OCI-LY1 (cell line): ENCODE measurements around the gene ADCY4.
A peak's percentile ranks its signal among the peaks of the same experiment; 100 is the strongest.

Experiments used
- H2AFZ ChIP-seq: fragments of 200-600 bp; sonication (generic), shearing (Covaris generic); 2 replicates; pipeline ENCODE4 v1.6.0; 2014; ENCODE audit warnings: antibody characterized with exemption, mild to moderate bottlenecking, low read length
- H3F3A ChIP-seq: fragments of 200-600 bp; sonication (generic), shearing (Covaris generic); 2 replicates; pipeline ENCODE4 v1.6.0; 2014; ENCODE audit warnings: mild to moderate bottlenecking, antibody characterized with exemption, low read length, moderate library complexity; ENCODE audit not compliant: insufficient read depth
- H3K27ac ChIP-seq: fragments of 200-600 bp; sonication (generic); 2 replicates; pipeline ENCODE4 v1.5.1; 2014; ENCODE audit warnings: low read length, mixed run types, mild to moderate bottlenecking, low read depth; ENCODE audit not compliant: poor library complexity, severe bottlenecking
- H3K27me3 ChIP-seq: fragments of 200-600 bp; sonication (generic); 2 replicates; pipeline ENCODE4 v1.6.0; 2014; ENCODE audit warnings: antibody characterized with exemption, mild to moderate bottlenecking, low read length, moderate library complexity; ENCODE audit not compliant: insufficient read depth
- H3K36me3 ChIP-seq: fragments of 200-600 bp; sonication (generic); 2 replicates; pipeline ENCODE4 v1.6.1; 2014; ENCODE audit warnings: mild to moderate bottlenecking, antibody characterized with exemption, low read length, moderate library complexity, mixed read lengths; ENCODE audit not compliant: insufficient read depth
- H3K4me1 ChIP-seq: fragments of 200-600 bp; sonication (generic); 2 replicates; pipeline ENCODE4 v1.5.1; 2014; ENCODE audit warnings: mild to moderate bottlenecking, low read length, moderate library complexity; ENCODE audit not compliant: insufficient read depth, severe bottlenecking
- H3K4me2 ChIP-seq: fragments of 200-600 bp; sonication (generic), shearing (Covaris generic); 2 replicates; pipeline ENCODE4 v1.6.1; 2014; ENCODE audit warnings: low read length
- H3K4me3 ChIP-seq: fragments of 200-600 bp; sonication (generic); 2 replicates; pipeline ENCODE4 v1.5.1; 2014; ENCODE audit warnings: low read length, low read depth, mild to moderate bottlenecking, mixed read lengths; ENCODE audit not compliant: poor library complexity, severe bottlenecking
- H3K79me2 ChIP-seq: fragments of 200-600 bp; shearing (Covaris generic); 2 replicates; pipeline ENCODE4 v1.6.1; 2016; ENCODE audit warnings: mixed run types, low read length, mixed read lengths; ENCODE audit not compliant: insufficient read depth
- H3K9ac ChIP-seq: fragments of 200-600 bp; sonication (generic), shearing (Covaris generic); 2 replicates; pipeline ENCODE4 v1.6.1; 2014; ENCODE audit warnings: mild to moderate bottlenecking, low read length, mixed read lengths
- H3K9me2 ChIP-seq: fragments of 200-600 bp; sonication (generic), shearing (Covaris generic); 2 replicates; pipeline ENCODE4 v1.6.1; 2014; ENCODE audit warnings: low read depth, mild to moderate bottlenecking, low read length, mixed read lengths
- H3K9me3 ChIP-seq: fragments of 200-600 bp; shearing (Covaris generic); 2 replicates; pipeline ENCODE4 v1.6.1; 2014; ENCODE audit warnings: low read length, mixed read lengths
- H4K20me1 ChIP-seq: fragments of 200-600 bp; sonication (generic), shearing (Covaris generic); 2 replicates; pipeline ENCODE4 v1.6.0; 2016; ENCODE audit warnings: mild to moderate bottlenecking, low read length; ENCODE audit not compliant: insufficient read depth
- CTCF ChIP-seq: fragments of 200-600 bp; sonication (generic), shearing (Covaris generic); IDR thresholded peaks from 2 replicates; pipeline ENCODE4 v1.5.1; 2017; ENCODE audit warnings: mild to moderate bottlenecking, antibody characterized with exemption, low read length, moderate library complexity, mixed read lengths
- EZH2 ChIP-seq: fragments of 200-600 bp; sonication (generic), shearing (Covaris generic); IDR thresholded peaks from 2 replicates; pipeline ENCODE4 v1.8.0; 2017; ENCODE audit warnings: borderline replicate concordance, mixed run types, mild to moderate bottlenecking, antibody characterized with exemption, low read length, moderate library complexity, mixed read lengths

Gene ADCY4

DNA sequence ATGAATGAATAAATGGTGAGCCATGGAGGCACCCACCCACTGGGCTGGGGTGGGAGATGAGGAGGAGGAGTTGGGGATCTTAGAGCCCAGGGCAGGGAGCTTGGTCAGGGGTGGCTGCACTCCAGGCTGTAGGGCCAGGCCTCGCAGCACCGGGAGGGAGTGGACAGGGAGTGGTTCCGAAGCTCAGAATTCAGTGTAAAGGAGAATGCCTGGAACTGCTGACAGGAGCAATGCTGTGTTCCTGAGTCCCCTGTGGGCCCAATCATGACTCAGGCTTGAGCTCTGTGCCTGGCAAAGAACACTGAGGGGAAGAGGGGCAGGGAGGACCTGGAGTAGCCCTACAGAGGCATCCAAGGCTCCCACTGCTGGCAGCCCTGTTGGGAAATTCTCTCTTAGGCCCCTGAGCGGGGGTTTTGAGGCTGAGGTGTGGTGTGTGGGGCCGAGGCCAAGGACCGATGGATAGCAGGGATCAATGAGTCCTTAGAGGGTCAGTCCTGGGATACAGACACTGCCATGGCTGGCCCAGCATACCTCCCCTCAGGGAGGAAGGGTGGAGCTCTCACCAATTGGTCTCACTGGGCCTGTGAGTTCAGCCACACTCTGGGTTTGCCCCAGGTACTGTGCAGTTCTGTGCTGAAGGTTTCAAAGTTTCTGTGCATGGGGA lies 53.9 kb downstream of the ADCY4 start:
- H4K20me1 ChIP-seq, result no peaks in the 10 kb centered on the region
- no peak overlapping the region for H2AFZ ChIP-seq
- no peak overlapping the region for H3K4me2 ChIP-seq
- no peak overlapping the region for H3K4me3 ChIP-seq
- no peak overlapping the region for H3K27ac ChIP-seq
- H3K79me2 ChIP-seq, result no peaks in the 10 kb centered on the region
- no peaks in the 10 kb centered on the region for H3K27me3 ChIP-seq
- TF ChIP-seq CTCF (no peak), EZH2 (no peak)
- H3F3A ChIP-seq, result no peaks in the 10 kb centered on the region
- no peak overlapping the region for H3K9ac ChIP-seq
- no peaks in the 10 kb centered on the region for H3K9me3 ChIP-seq
- H3K4me1 ChIP-seq, result peaks cover 16% of the 10 kb centered on the region
- H3K9me2 ChIP-seq, result no peaks in the 10 kb centered on the region
- H3K36me3 ChIP-seq, result no peaks in the 10 kb centered on the region

GRCh38 chr14:24279301-24280186 lies 55.3 kb downstream of the ADCY4 start:
- Histone ChIP-seq H3K79me2 (no peaks in the 10 kb centered on the region), H2AFZ (no peak overlapping the region), H3F3A (no peaks in the 10 kb centered on the region), H3K9me3 (no peaks in the 10 kb centered on the region), H4K20me1 (no peaks in the 10 kb centered on the region), H3K9me2 (no peaks in the 10 kb centered on the region), H3K4me2 (no peak overlapping the region), H3K27ac (no peak overlapping the region), H3K9ac (no peak overlapping the region), H3K4me3 (no peak overlapping the region), H3K4me1 (peaks cover 23% of the 10 kb centered on the region), H3K36me3 (no peaks in the 10 kb centered on the region), H3K27me3 (no peaks in the 10 kb centered on the region)
- TF ChIP-seq EZH2 (no peak), CTCF (peak; percentile 67)

DNA sequence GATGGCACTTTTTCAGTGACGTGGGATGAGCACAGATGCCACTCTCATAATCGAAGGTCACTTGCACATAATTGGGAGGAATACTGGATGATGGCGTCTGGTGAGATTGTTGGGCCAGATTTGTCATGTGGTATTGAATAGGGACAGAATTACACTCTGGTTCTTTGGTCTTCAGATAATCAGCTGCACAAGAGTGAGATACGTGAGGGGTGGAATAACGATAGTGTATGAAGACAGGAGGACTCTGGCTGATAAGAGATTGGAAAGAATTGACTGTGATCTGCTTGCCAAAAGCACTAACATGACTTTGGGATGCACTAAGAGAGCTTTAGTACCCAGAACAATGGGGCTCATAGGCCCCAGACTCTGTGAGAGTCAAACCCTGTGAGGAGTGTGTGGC lies 56.4 kb downstream of the ADCY4 start:
- Histone ChIP-seq H3K27me3 (no peaks in the 10 kb centered on the region), H4K20me1 (no peaks in the 10 kb centered on the region), H3K4me2 (no peak overlapping the region), H3K79me2 (no peaks in the 10 kb centered on the region), H3K9me2 (no peaks in the 10 kb centered on the region), H3K27ac (no peak overlapping the region), H3K4me1 (peaks cover 34% of the 10 kb centered on the region), H2AFZ (no peak overlapping the region), H3K9me3 (no peaks in the 10 kb centered on the region), H3K4me3 (no peak overlapping the region), H3K9ac (no peak overlapping the region), H3K36me3 (no peaks in the 10 kb centered on the region), H3F3A (no peaks in the 10 kb centered on the region)
- no peak for TF ChIP-seq EZH2
- TF ChIP-seq CTCF, result no peak
